Fibroblast of skin of back (primary cell): Measurements from ENCODE around the gene NELL2.

Experiments
- DNase-seq: peaks from one replicate; pipeline ENCODE4 v3.0.0-alpha.2; 2013

Gene NELL2

DNA sequence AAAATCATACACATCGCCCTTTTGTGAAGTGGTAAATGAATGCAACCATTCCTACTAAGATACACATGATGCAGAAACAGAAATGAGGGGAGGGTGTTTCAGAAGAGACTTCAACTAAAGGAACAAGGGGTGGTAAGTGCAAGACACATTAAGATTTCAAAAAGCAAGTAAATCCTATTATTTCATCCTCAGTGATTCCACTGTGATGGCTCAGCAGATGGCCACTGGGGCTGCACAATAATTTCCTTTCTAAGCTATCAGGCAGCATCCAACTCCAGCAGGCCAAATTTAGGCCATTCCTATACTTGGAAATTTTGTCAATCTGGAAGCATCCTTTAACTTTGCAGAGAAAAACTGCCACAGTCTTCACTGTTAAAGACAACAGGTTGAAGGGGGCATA, 272.4 kb downstream of the NELL2 start:
- DNase-seq: no peak

DNA sequence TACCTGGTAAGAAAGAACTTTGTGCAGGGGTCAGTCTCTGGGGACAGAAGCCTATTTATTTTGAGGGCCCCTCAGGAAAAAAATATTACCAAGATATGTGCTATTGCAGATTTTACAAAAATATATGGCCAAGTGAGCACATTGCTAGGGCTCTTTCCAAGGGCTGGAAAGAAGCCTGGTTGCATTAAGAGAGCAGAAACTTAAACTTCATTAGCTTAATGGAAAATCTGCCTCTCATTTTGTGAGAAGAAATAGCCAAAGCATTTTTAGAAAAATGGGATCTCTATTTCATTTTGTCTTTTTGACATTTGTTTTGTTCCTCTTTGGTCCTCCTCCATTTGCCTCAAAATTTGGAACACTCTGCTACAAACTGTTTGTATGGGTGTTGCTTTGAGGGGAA, 283.5 kb downstream of the NELL2 start:
- DNase-seq: no peak

DNA sequence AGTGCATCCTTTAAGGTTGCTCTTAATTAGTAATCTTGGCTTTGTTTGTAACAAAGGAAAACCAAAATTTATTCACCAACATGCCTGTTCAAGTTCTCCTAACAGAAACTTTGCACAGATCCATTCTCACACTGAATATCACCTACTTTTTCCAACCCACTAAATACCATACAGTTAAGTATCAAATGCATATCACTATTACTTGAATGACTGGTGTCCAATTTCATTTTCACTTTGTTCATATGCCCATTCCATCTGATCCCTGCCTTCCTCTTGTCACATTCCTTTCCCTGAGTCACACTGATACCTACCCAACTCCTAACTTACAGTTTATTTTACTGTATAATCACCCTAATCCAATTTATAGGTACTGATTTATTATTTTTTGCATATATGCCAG, 286.4 kb downstream of the NELL2 start:
- DNase-seq: peak; percentile 1

DNA sequence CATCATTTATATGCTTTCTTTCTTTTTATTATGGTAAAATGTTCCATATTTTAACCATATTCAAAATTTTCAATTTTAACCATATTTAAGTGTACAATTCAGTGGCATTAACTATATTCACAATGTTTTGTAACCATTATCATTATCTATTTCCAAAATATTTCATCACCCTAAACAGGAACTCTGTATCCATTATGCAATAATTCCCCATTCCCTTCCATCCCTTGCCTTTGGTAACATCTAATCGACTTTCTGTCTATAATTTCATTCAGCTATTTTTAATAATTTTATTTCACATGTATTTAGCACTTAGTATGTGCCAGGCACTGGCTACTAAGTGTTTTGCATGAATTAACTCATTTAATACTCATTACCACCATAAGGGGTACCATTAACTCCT, 287.5 kb downstream of the NELL2 start:
- DNase-seq: no peak

DNA sequence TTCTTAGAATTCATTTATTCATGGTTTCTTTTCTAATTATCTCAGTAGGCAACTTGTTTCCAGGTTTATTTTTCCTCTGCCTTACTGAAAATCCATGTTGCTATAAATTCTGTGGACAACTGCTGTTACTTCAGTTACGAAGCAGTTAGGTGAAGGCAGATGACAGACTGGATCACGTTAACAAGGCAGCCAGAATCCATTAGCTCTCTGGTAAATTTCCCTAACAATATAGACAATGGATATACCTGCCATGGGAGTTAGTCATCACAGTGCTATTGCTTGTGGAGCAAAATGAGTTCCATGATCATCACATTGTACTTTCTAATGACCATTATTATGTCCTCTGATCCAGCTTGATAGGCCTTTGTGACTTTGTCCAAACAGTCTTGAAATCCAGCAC, 291.5 kb downstream of the NELL2 start:
- no peak for DNase-seq

DNA sequence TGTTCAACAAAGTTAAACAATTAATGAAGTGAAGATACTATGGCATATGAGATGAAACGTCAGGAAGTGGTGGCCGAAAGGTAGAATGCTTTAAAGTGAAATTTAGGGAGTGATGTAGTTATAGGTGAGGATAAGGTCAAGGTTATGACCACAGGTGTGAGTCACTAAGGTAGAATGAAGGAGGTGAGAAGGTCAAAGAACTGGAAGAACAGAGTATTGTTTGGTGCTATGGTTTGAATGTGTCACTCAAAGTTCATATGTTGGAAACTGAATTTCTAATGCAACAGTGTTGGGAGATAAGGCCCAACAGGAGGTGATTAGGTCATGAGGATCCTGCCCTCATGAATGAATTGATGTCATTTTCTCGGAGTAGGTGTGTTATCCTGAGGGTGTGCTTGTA, 293.6 kb downstream of the NELL2 start:
- no peak for DNase-seq

DNA sequence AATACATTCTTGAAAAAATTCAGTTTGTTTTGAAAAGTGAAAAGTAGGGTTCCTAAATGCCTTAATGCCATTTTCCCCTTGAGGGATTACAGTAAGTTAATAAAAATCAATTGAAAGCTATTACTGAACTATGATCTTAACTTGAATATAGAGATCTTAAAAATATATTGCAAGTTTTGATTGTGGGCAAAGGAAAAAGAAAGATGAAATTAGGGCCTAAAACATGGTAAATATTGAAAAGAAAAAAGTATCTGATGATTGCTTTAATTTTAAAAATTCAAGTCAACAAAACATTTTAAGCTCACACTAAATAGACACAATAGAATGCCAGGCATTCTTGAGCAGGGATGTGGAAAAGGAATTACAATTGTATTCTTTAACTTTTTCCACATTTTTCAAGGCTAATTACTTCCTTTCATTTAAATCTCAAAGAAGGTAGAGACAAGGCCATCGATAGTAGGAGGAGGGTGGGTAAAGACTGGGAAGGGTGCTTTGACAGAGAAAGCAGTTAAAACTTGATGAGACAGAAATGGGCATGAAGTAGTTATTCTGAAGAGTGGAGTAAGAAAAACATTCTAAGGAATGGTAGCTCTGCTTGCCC, 294.4 kb downstream of the NELL2 start:
- no peak for DNase-seq

DNA sequence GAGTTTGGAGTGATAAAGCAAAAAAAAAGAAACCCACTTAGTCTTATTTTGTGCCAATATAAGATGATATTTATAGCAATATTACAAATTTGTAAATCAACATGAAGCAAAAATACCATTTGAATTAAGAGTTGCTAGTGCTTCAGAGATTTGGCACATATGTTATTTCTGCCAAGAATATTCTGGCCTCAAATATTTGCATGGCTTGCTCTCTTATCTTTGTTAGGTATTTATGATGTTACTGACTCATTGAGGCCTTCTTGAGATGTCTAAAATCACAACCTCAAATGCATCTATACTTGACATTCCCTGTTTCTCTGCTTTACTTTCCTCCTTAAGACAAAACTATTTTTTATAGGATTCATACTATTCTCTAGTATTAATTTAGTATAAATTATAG, 301.5 kb downstream of the NELL2 start:
- DNase-seq: peak; percentile 25

DNA sequence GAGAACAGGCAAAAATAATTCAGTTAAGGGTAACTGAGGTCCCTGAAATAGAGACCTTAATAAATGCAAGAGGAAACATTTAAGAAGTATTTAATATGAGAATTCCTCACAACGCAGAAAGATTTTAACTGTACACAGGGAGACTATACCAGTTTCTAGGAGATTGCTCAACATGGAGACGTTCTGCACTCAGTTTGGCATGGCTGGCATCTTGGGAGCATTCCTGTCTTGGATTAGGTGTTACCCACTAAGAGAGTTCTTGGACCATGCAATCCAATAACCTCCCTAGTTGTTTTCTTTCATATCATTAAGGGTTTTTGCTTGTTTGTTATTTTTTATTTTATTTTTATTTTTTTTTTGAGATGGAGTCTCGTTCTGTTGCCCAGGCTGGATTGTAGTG, 302.4 kb downstream of the NELL2 start:
- DNase-seq: no peak

DNA sequence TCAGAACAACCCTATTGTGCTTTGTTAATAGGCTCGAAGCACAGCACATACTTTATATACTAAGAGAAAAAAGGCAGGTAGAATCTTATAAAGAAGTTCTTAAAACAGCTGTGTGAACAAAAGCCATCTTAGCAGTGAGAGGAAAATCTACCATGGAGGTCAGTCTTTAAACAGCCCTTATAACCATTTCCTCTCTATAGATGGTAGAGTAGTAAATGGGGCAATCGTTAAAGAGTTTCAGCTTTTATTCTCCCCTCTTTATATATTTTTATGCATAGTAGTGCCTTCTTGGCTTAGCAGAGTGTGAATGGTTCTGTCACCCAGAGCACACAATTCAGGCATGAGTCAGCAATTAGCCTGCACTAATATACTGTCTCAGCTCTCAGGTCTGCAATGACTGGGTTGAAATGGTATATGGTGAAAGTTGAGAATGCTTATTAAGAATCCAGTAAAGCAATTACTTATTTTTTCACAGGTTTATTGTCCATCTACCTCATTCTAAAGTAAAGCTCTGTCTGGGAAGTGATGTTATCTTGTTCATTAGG, 305.0 kb downstream of the NELL2 start:
- peak; percentile 1 for DNase-seq

DNA sequence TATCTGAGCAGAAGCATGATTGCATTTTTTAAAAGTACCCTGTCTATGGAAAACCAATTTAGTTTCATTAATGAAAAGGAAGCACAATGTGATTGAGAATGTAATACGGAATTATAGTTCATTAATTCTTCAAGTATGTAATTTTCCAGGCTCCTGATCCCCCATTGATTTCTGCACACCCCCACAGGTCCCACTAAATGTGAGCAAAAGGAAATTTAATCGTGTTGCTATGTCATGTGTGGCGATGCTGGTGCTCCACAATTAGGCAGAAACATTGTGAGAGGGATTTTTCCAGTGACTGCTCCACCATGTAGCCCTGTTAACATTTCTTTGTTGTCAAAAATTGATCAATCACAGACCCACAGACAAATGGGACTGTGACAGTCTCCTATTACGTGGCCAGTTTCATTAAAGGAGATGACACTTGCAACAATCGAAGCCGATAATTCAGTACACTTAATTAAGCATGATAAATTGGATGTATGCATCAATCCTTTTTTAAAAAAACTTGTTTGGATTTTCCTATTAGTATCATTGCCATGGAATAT, 306.0 kb downstream of the NELL2 start:
- DNase-seq: no peak

DNA sequence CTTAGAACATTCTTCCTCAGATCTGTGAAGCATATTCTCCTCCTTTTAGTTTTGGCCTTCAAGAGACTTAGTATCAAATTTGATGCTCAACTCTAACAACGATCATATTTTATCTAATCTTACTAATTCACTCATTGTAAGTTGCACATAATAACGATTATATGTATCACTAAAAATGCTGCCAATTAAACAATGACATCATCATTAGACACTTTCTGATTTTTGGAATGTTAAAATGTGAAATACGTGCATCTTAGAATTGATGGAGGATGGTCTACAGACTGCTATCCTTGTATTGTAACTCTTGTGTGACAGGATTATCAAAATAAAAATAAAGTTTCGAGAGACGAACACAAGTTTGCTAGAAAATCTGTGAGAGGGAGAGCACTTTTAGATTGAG, 311.0 kb downstream of the NELL2 start:
- no peak for DNase-seq

DNA sequence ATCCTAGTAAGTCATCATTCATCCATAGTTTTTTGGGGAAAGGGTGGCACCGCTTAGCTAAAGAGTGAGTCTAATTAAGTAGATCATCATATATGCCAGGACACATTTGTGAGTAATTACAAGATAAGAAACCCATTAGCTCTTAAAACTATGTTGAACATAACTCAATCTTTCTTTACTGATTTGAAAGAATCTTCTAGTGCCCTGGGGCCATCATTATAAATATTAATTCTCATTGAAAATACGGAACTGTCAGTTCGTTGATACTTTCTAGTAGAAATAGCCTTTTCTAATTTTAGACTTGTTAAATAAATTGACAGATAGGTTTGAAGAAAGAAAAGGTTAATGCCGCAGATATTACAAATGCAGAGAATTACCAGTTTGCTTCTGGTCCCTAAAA, 312.6 kb downstream of the NELL2 start:
- no peak for DNase-seq

DNA sequence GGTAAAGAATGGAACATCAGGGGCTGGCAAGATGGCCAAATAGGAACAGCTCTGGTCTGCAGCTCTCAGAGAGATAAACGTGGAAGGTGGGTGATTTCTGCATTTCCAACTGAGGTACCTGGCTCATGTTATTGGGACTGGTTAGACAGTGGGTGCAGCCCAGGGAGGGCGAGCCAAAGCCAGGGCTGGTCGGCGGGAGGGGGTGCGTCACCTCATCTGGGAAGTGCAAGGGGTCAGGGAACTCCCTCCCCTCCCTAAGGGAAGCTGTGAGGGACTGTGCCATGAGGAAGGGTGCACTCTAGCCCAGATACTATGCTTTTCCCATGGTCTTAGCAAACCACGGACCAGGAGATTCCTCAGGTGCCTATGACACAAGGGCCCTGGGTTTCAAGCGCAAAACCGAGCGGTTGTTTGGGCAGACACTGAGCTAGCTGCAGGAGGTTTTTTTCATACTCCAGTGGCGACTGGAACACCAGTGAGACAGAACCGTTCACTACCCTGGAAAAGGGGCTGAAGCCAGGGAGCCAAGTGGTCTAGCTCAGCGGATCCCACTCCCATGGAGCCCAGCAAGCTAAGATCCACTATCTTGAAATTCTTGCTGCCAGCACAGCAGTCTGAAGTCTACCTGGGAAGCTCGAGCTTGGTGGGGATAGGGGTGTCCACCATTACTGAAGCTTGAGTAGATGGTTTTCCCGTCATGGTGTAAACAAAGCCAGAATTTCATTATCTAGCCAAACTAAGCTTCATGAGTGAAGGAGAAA, 317.6 kb downstream of the NELL2 start:
- DNase-seq: no peak

DNA sequence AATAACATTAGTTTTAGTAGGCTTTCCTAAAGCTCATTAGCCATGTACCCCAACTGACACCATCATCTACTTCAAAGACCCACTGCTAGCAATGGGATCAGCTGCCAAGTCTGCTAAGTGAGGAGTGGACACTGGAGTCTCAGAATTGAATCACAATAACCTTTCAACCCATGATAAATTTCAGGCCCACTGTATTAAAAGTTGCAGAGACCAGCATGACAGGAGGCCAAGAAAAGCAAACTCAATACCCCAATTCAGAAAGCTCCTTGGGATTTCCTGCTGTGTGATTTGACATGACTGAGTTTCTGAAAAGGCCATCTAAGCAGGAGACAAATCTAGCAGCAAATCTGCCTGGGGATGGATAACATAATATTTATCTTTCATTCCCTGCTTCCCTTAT, 320.7 kb downstream of the NELL2 start:
- no peak for DNase-seq

DNA sequence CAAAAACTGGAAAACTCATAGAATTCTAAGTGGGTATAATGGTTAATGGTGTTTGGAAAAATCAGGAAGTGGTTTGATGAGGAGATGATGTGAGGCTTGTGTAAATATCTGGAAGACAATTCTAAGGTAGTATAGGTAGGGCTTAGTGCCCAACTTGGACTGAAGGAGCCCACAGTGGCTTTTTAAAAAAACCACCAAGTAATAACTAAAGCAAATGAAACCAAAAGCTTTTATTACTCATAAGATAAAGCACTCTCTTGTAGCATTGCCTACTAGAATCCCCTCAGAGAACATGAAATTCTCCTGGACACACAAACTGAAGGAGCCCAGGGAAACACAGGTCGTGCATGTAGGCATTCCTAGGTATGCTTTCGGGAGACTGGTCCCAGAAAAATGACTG, 324.5 kb downstream of the NELL2 start:
- DNase-seq: no peak

DNA sequence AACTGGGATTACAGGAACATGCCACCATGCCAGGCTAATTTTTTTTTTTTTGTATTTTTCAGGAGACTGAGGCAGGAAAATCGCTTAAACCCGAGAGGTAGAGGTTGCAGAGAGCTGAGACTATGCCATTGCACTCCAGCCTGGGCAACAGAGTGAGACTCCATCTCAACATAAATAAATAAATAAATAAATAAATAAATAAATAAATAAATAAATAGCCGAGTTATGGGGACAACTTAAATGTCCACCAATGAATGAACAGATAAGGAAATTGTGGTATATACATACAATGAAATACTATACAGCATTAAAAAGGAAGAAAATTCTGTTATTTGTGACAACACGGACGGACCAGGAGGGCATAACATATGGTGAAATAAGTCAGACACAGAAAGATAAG, 325.7 kb downstream of the NELL2 start:
- DNase-seq: no peak

DNA sequence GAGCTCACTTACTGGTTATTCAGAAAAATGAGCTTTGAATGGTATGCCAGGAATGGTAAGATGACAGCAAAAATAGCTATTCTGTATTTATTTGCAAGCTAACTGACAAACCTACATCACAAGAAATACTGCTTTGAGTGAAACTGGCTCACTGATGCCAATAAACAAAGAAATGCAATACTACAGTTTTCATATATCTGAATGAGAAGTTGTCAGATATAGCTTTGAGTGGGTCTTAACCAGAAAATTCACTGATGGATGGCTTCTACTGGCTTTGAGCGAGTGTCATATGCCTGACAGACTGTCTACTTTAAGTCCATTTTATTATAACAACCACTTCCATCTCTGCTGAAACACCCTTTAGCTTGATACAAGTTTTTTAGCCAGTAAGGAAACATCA, 330.1 kb downstream of the NELL2 start:
- DNase-seq: no peak

DNA sequence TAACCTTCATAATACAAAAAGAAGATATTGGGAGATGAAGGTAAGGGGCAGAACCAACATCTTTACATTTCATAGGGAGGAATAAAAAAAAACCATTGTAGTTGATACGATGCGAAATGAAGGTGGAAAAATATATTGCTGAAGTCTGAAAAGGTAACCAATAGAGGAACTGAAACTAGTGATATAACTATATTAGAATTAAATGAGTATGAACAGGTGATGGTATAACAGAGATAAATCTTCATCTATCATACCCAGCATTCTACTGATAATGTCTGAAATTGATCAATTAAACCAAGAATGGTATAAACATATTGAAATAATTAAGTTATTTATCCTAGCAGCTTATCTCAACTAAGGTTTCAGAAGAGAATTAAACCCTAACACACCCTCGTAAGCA, 332.1 kb downstream of the NELL2 start:
- no peak for DNase-seq

DNA sequence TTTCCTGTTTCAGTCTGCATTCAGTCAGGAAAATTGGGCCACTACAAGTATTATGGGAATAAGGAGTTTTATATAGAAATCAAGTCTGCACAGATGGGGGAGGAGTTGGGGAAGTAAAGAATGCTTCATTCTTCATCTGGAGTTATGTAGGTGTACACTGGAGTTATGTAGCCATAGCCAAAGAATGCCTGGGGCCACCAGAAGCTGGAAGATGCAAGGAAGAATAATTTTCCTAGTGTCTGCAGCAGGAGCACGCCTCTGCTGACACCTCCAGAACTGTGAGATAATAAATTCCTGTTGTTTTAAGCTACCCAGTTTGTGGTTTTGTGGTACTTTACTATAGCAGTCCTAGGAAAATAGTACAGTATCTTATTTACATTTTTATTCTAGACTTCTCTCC, 333.4 kb downstream of the NELL2 start:
- DNase-seq: no peak

DNA sequence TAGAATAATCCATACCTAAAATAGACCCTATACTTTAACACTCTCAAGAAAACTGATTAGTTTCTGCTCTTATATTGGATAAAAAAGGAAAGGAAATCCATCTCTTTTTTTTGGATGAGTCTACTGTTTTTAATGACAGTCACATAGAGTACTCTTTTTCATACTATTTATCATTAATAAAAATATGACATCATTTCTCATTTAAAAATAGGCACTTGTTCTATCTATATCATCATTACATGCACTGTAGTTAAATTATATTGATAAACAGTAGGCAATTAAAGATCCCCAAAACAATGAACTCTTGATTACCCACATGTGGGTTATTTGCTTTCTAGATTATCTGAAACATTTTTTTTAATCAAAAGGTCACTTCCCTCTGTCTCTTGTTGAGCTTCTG, 338.8 kb downstream of the NELL2 start:
- no peak for DNase-seq

DNA sequence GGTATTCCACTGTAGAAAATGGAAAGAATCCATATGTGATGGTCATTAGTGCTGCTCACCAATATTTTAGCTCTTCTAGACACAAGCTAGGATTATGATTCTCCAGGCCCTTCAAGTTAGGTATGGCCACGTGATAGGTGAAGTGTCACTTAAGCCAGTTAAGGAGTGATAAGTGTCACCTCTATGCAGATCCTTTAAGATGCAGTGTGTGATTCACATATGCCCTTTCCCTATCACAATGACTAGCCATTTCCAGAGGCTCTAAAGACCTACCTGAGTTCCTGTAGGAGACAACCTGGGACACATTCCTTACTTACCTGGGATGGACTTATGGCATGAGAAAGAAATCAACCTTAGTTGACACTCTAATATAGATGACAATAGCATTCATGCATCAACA, 343.2 kb downstream of the NELL2 start:
- no peak for DNase-seq

DNA sequence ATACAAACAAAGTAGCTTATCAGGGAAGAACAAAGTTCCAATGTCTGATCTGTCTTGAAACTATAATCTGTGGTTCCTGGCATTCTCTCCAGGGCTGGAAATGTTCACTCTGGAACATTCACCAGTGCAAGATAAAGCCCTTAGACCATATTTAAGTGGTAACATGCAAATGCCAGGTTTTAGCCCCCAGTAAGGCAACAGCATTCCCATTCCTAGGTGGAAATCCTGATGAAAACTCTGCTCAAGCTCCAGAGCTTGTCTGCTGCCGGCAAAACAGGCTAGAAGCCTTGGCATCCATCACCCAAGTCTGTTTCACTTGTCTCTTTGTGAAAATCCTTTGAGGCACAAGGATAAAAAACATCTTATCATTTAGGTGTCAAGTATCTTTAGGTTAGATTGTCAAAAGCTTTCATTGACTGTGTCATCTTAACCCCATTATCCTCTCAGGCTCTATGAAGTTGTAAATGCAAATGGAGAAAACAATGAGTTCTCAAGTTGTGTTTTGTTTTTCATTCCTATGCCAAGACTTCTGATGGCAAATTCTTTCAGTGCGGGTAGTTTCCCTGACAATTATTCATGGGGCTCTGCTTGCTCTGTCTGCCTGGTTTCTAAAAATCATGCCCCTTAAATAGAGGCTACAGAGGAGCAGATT, 344.7 kb downstream of the NELL2 start:
- no peak for DNase-seq
